Right lobe of liver (tissue), 6 donors: Measurements from ENCODE around the gene MNX1. TPM values are rescaled to one million over a fixed set of nuclear protein-coding genes. Genes with fewer than 3 reads are reported as not detected.

ENCODE experiments used
- ATAC-seq, 4 donors: fragments of 200-7000 bp; cut with Tn5 transposase; one replicate each; pipeline ENCODE4 v1.9.1; 2020; ENCODE audit warnings: mild to moderate bottlenecking in 4 of 4, moderate library complexity in 4 of 4
- DNase-seq, 3 donors: peaks; one replicate each; pipeline ENCODE4 v3.0.0-alpha.2; 2020
- H3K27ac ChIP-seq, 3 donors: fragments of 200-600 bp; one replicate each; pipeline ENCODE4 v1.8.0; 2022
- H3K27me3 ChIP-seq, 2 donors: fragments of 200-600 bp; one replicate each; pipeline ENCODE4 v1.8.0; 2022
- H3K36me3 ChIP-seq, 4 donors: fragments of 200-600 bp; sonication (generic) in 1 of 4; one replicate each; pipeline versions ENCODE4 v1.5.1 to v1.8.0; 2017 to 2022; ENCODE audit warnings: control low read depth in 1 of 4
- H3K4me1 ChIP-seq, 4 donors: fragments of 200-600 bp; sonication (generic) in 1 of 4; one replicate each; pipeline versions ENCODE4 v1.5.1 to v1.8.0; 2017 to 2022; ENCODE audit warnings: control low read depth in 1 of 4
- H3K4me3 ChIP-seq, 3 donors: fragments of 200-600 bp; one replicate each; pipeline ENCODE4 v1.8.0; 2022
- H3K9me3 ChIP-seq, 4 donors: fragments of 200-600 bp; sonication (generic) in 1 of 4; one replicate each; pipeline versions ENCODE4 v1.5.1 to v1.8.0; 2017 to 2022; ENCODE audit warnings: control low read depth in 1 of 4
- POLR2A ChIP-seq: fragments of 450-650 bp; IDR thresholded peaks from one replicate; pipeline ENCODE4 v1.6.1; 2017; ENCODE audit warnings: antibody characterized with exemption, mild to moderate bottlenecking
- WGBS: methylation state at CpG from one replicate; pipeline ENCODE4 v1.1.6; 2018; ENCODE audit warnings: low coverage, low lambda C conversion rate; ENCODE audit not compliant: insufficient coverage; ENCODE audit errors: missing lambda C conversion rate; 5-methylcytosine and 5-hydroxymethylcytosine counted together
- intact Hi-C, 2 donors: fragments of 100-400 bp; cut with DNase I; formaldehyde crosslinking; loops; one replicate each; pipeline versions ENCODE4 v1.11.2 to v1.14.1; 2022
- long read RNA-seq: library from polyadenylated mRNA; unstranded; transcript quantifications from one replicate; pipeline ENCODE4 v2.0.0, GENCODE V29; 2019
- total RNA-seq, 6 experiments: library from RNA; depleted of rRNA in 2 of 6; stranded (reverse); fragments of >200 nt in 2 of 6; fragmentation: NEBNext Ultra II Directional in 3 of 6; extraction: Animal tissue kit (Norgen Biotek cat#: 25700) in 3 of 6; gene quantifications; one replicate each; pipeline versions ENCODE4 v1.1.0 to v1.2.4, GENCODE V29; 2016 to 2023
- TF ChIP-seq, protein P1 (sequence below), 4 donors: fragments of 200-600 bp in 3 of 4; fragments of 450-650 bp in 1 of 4; IDR thresholded peaks; one replicate each; pipeline versions ENCODE4 v1.5.1 to v1.8.0; 2016 to 2022; ENCODE audit warnings: antibody characterized with exemption in 4 of 4, mild to moderate bottlenecking in 2 of 4
- donor health status: DM: no; HTN: yes; CAD: no.
- donor health status: DM: no; HTN: no; CAD: no.
- donor health status: DM: no; HTN: no; CAD: no.
- donor health status: DM: no; HTN: yes; CAD: no.
- donor health status: DM: no; HTN: yes; CAD: no.

The MNX1 gene
- total RNA-seq, result not detected
- long read RNA-seq, result 0 reads

DNA sequence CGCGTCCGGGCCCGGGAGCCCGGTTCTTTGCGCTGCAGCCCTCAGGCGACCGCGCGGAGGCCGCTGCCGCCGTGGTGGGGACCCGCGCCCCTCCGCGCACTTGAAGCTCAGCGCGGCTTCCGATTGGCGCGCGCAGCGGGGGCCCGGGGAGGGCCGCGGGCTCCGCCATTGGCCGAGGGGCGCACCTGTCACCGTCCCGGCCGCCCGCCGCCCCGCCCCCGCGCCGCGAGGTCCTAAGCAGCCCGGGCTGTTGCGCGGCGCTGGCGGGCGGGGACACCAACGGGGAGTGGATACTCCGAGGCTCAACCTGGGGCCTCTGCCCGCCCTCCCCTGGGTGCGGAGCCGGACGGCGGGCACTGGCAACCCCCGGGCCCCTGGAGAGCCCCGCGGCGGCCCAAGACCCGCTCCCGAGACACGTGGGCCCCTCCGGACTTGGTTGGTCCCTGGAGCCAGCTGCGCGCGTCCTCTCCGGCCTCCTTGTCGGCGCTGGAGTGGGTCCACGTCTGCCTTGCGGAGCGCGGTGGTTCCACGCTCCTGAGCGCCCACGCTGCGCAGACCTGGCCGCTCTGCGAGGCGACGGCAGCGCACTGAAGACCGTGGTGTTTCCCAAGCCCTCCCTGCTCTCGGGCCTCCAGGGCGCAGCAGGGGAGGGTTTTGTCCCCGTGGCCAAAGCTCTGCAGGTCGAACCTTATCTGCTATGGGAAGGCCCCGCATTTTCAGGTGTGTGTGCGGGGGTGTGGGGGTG lies at the start of gene MNX1:
MNX1 (minus strand) TSS at position 76 of the 745 bp plus-strand sequence. CDS start 313 bp downstream, outside the sequence.
- peaks cover 3 to 49% of the 10 kb centered on the region in 2 donors for H3K27me3 ChIP-seq
- peaks cover 0 to 12% (median 0%) of the 10 kb centered on the region in 4 donors for H3K4me1 ChIP-seq
- 2% methylated on average over 9 of the region's 87 CpGs for whole genome bisulfite sequencing
- intact Hi-C loops, result no loop called here
- H3K4me3 ChIP-seq, result peak within 1 kb of the TSS in 2 of 3 donors; percentile 9 to 49
- H3K27ac ChIP-seq, result no peak within 1 kb of the TSS
- ATAC-seq, result peak; percentile 50 to 73 (median 64)
- no peaks in the 10 kb centered on the region for H3K9me3 ChIP-seq
- TF ChIP-seq POLR2A, result no peak
- TF ChIP-seq, protein P1, sequence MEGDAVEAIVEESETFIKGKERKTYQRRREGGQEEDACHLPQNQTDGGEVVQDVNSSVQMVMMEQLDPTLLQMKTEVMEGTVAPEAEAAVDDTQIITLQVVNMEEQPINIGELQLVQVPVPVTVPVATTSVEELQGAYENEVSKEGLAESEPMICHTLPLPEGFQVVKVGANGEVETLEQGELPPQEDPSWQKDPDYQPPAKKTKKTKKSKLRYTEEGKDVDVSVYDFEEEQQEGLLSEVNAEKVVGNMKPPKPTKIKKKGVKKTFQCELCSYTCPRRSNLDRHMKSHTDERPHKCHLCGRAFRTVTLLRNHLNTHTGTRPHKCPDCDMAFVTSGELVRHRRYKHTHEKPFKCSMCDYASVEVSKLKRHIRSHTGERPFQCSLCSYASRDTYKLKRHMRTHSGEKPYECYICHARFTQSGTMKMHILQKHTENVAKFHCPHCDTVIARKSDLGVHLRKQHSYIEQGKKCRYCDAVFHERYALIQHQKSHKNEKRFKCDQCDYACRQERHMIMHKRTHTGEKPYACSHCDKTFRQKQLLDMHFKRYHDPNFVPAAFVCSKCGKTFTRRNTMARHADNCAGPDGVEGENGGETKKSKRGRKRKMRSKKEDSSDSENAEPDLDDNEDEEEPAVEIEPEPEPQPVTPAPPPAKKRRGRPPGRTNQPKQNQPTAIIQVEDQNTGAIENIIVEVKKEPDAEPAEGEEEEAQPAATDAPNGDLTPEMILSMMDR (IDR thresholded peaks at IDR 0.05), result no peak
- no peaks in the 10 kb centered on the region for H3K36me3 ChIP-seq
- peak in 1 of 3 donors; percentile 47 for DNase-seq

DNA sequence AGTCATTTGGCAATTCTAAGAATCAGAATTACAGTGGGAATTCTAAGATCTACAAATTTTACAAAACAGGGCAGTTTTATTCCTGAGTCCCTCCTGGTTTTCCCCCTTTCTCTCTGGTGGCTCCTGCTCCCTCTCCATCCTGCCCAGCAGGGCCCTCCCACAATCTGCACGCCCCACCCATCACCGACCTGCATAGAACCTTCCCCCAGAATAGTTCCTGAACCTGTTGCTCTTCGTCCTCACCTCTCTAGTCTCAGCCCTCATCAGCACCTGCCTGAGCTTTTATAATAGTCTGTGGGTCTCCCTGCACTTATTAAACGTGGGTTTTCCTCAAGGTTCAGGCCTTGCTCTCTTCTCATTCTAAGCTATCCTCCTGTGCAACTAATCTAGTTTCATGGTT lies 49.1 kb upstream of the MNX1 start:
- H3K27ac ChIP-seq, result no peak overlapping the region
- H3K9me3 ChIP-seq, result no peaks in the 10 kb centered on the region
- H3K36me3 ChIP-seq, result no peaks in the 10 kb centered on the region
- 30% methylated on average over 4 of the region's 4 CpGs for WGBS
- TF ChIP-seq POLR2A, result no peak
- TF ChIP-seq, protein P1 (IDR thresholded peaks at IDR 0.05), result no peak
- no peaks in the 10 kb centered on the region for H3K27me3 ChIP-seq
- ATAC-seq (no peak), DNase-seq (no peak)
- intact Hi-C loops, result no loop called here
- H3K4me1 ChIP-seq, result no peaks in the 10 kb centered on the region
- no peak overlapping the region for H3K4me3 ChIP-seq

DNA sequence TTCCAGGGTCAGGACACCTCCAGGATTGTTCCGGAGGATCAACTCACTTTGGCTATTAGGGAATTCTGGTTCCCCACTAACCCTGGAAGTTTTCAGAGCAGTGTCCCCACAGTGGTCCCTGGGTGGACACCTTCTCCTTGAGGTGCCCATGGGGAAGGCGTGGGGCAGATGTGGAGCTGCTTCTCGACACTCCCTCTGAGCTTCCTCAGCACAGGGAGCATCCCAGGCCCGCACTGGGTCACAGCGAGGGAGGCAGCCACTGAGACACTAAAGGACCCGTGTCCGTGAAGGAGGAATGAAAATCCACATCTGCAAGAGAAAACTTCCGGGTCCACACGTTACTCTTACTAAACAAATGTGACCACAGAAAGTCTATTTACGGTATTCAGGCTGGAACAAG lies 48.2 kb upstream of the MNX1 start:
- H3K36me3 ChIP-seq, result no peaks in the 10 kb centered on the region
- H3K27ac ChIP-seq, result no peak overlapping the region
- no peaks in the 10 kb centered on the region for H3K27me3 ChIP-seq
- intact Hi-C loops, result no loop called here
- DNase-seq (no peak), ATAC-seq (no peak)
- WGBS, result 58% methylated on average over 5 of the region's 10 CpGs
- H3K9me3 ChIP-seq, result no peaks in the 10 kb centered on the region
- no peak overlapping the region for H3K4me3 ChIP-seq
- no peak for TF ChIP-seq POLR2A
- TF ChIP-seq, protein P1 (IDR thresholded peaks at IDR 0.05), result no peak
- H3K4me1 ChIP-seq, result no peaks in the 10 kb centered on the region

DNA sequence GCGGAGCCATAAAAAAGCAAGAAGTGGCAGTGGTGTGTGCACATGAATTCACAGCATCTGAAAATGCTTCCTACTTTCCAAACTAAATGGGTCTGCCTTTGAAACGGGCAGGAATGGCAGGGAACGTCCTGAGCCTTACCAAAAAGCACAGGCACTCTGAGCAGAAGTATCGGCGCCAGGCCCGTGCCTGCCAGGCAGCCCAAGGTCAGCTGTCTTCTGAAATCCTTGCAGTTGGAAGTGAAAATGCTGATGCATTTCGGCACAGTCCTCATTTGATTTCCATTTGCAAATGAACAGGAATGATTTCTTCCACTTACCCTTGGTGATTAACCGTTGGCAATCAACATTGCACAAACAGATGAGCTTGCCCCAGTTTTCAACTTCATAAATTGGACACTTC lies 47.6 kb upstream of the MNX1 start:
- intact Hi-C loops, result no loop called here
- H3K9me3 ChIP-seq, result no peaks in the 10 kb centered on the region
- H3K27ac ChIP-seq, result no peak overlapping the region
- H3K36me3 ChIP-seq, result no peaks in the 10 kb centered on the region
- no peaks in the 10 kb centered on the region for H3K4me1 ChIP-seq
- TF ChIP-seq, protein P1 (IDR thresholded peaks at IDR 0.05), result no peak
- TF ChIP-seq POLR2A, result no peak
- 52% methylated on average over 3 of the region's 8 CpGs for WGBS
- no peak overlapping the region for H3K4me3 ChIP-seq
- ATAC-seq (no peak), DNase-seq (no peak)
- H3K27me3 ChIP-seq, result no peaks in the 10 kb centered on the region
